Measurements from ENCODE around the gene SLC6A1. TPM values are rescaled to one million over a fixed set of nuclear protein-coding genes. Genes with fewer than 3 reads are reported as not detected.

SLC6A1 gene
- total and polyA plus RNA-seq, 3 donors from 2014 or later: 13.9 to 14.7 (median 14.4) TPM

- no peak overlapping the region for H3K4me3 ChIP-seq
- WGBS, 2 donors: 66 to 71% methylated on average over 5 of the region's 5 CpGs
- TF ChIP-seq, protein P1, sequence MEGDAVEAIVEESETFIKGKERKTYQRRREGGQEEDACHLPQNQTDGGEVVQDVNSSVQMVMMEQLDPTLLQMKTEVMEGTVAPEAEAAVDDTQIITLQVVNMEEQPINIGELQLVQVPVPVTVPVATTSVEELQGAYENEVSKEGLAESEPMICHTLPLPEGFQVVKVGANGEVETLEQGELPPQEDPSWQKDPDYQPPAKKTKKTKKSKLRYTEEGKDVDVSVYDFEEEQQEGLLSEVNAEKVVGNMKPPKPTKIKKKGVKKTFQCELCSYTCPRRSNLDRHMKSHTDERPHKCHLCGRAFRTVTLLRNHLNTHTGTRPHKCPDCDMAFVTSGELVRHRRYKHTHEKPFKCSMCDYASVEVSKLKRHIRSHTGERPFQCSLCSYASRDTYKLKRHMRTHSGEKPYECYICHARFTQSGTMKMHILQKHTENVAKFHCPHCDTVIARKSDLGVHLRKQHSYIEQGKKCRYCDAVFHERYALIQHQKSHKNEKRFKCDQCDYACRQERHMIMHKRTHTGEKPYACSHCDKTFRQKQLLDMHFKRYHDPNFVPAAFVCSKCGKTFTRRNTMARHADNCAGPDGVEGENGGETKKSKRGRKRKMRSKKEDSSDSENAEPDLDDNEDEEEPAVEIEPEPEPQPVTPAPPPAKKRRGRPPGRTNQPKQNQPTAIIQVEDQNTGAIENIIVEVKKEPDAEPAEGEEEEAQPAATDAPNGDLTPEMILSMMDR (IDR thresholded peaks at IDR 0.05): no peak
Observed at GRCh38 chr3:11034309-11034985, 41.9 kb downstream of the SLC6A1 start.

GRCh38 chr3:11035757-11036505, 43.4 kb downstream of the SLC6A1 start:
- Histone ChIP-seq H3K4me3 (no peak overlapping the region), H3K27ac (no peak overlapping the region), H3K4me1 (no peaks in the 10 kb centered on the region), H3K9me3 (no peaks in the 10 kb centered on the region), H3K27me3 (no peaks in the 10 kb centered on the region), H3K36me3 (ENCODE audit: low read depth, missing control alignments) (no peaks in the 10 kb centered on the region)
- WGBS, 2 donors: 86 to 88% methylated on average over 19 of the region's 19 CpGs
- TF ChIP-seq, protein P1 (IDR thresholded peaks at IDR 0.05): no peak
- TF ChIP-seq POLR2A (IDR thresholded peaks at IDR 0.05): no peak
- no peak for DNase-seq
- intact Hi-C loops (cut with DNase I; ENCODE audit: low total_unique reads): no loop called here

More at GRCh38 chr3:11034309-11034985, 41.9 kb downstream of the SLC6A1 start:
- Histone ChIP-seq H3K9me3 (no peaks in the 10 kb centered on the region), H3K27ac (no peak overlapping the region), H3K36me3 (ENCODE audit: low read depth, missing control alignments) (no peaks in the 10 kb centered on the region), H3K27me3 (no peaks in the 10 kb centered on the region), H3K4me1 (no peaks in the 10 kb centered on the region)
- intact Hi-C loops (cut with DNase I; ENCODE audit: low total_unique reads): no loop called here
- DNase-seq: no peak

DNA sequence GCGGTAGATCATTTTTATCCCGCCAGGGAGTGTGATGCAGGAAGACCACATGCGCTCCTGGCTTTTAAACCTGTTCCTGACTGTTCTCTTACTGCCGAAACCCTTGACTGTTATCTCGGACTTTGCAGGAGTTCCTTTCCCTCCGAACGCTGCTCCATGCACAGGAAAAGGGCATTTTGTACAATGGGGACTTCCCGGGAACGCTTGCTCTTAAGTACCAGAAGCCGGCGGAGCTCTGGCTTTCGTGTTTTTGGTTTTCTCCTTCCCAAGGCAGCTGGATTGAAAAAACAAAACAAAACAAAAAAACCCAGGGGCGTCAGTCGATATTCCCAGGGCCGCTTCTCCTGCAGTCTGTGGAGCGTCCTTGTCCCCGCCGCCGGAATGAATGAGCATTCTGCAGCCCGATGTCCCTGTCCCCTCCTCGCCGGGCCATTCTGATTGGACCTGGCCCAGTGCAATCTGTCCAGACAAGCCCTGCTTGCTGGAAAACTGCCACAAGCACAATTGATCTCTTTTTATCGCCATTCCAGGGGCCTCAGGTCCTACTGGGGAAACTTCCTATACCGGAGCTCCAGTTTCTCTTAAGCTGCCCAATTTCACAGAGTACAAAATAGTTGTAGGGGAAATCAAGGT, 44.8 kb downstream of the SLC6A1 start:
- H3K4me3 ChIP-seq: no peak overlapping the region

GRCh38 chr3:11037976-11038375, 45.4 kb downstream of the SLC6A1 start:
- WGBS, 2 donors: 73 to 83% methylated on average over 11 of the region's 11 CpGs
- no peaks in the 10 kb centered on the region for H3K9me3 ChIP-seq
- DNase-seq: no peak
- H3K27me3 ChIP-seq: no peaks in the 10 kb centered on the region
- intact Hi-C loops (cut with DNase I; ENCODE audit: low total_unique reads): no loop called here
- H3K27ac ChIP-seq: no peak overlapping the region
- no peaks in the 10 kb centered on the region for H3K36me3 ChIP-seq (ENCODE audit: low read depth, missing control alignments)
- no peaks in the 10 kb centered on the region for H3K4me1 ChIP-seq
- TF ChIP-seq, protein P1 (IDR thresholded peaks at IDR 0.05): no peak
- TF ChIP-seq POLR2A (IDR thresholded peaks at IDR 0.05): no peak
- H3K4me3 ChIP-seq: no peak overlapping the region

More for the DNA sequence above, 44.8 kb downstream of the SLC6A1 start:
- intact Hi-C loops (cut with DNase I; ENCODE audit: low total_unique reads): no loop called here
- H3K27ac ChIP-seq: no peak overlapping the region
- H3K4me1 ChIP-seq: no peaks in the 10 kb centered on the region
- H3K36me3 ChIP-seq (ENCODE audit: low read depth, missing control alignments): no peaks in the 10 kb centered on the region
- DNase-seq: no peak
- no peaks in the 10 kb centered on the region for H3K9me3 ChIP-seq
- 55 to 68% methylated on average over 24 of the region's 24 CpGs for WGBS, 2 donors
- TF ChIP-seq POLR2A (IDR thresholded peaks at IDR 0.05): no peak
- TF ChIP-seq, protein P1 (IDR thresholded peaks at IDR 0.05): no peak
- no peaks in the 10 kb centered on the region for H3K27me3 ChIP-seq
